Ishikawa (cell line): ENCODE results near the gene GID8.

ENCODE experiments used
- CREB1 ChIP-seq: IDR thresholded peaks from 2 replicates; pipeline ENCODE4 v1.6.1; 2012; ENCODE audit warnings: low read depth
- EGR1 ChIP-seq: IDR thresholded peaks from 2 replicates; pipeline ENCODE4 v1.6.1; 2012
- EP300 ChIP-seq: IDR thresholded peaks from 2 replicates; pipeline ENCODE4 v1.6.1; 2012; ENCODE audit warnings: borderline replicate concordance
- FOXM1 ChIP-seq: IDR thresholded peaks from 2 replicates; pipeline ENCODE4 v1.6.1; 2012; ENCODE audit warnings: low read depth, borderline replicate concordance
- NFIC ChIP-seq: IDR thresholded peaks from 2 replicates; pipeline ENCODE4 v1.6.1; 2012
- RAD21 ChIP-seq: IDR thresholded peaks from 2 replicates; pipeline ENCODE4 v1.6.1; 2012; ENCODE audit warnings: low read depth
- REST ChIP-seq: IDR thresholded peaks from 2 replicates; pipeline ENCODE4 v1.6.1; 2012; ENCODE audit warnings: low read depth, mild to moderate bottlenecking
- TAF1 ChIP-seq: IDR thresholded peaks from 2 replicates; pipeline ENCODE4 v1.6.1; 2012; ENCODE audit warnings: low read depth, mild to moderate bottlenecking
- TCF12 ChIP-seq: IDR thresholded peaks from 2 replicates; pipeline ENCODE4 v1.6.1; 2012; ENCODE audit warnings: low read depth
- USF1 ChIP-seq: IDR thresholded peaks from 2 replicates; pipeline ENCODE4 v1.6.1; 2012

GRCh38 chr20:62969939-62970306 is 32.0 kb downstream of the GID8 start:
- TF ChIP-seq NFIC (no peak), CREB1 (no peak), REST (no peak), EGR1 (no peak), USF1 (no peak), EP300 (no peak), TAF1 (no peak), FOXM1 (no peak), TCF12 (no peak), RAD21 (no peak)
